Omental fat pad (tissue), 4 donors: ENCODE results near the gene VPS26C. TPM values are rescaled to one million over a fixed set of nuclear protein-coding genes. Genes with fewer than 3 reads are reported as not detected.

Experiments used
- ATAC-seq: fragments of 150-250 bp; one replicate; pipeline ENCODE4 v1.9.1; 2016; ENCODE audit warnings: mild to moderate bottlenecking, moderate library complexity; ENCODE audit not compliant: low FRiP score
- DNase-seq: peaks from one replicate; pipeline ENCODE4 v3.0.0-alpha.2; 2019; ENCODE audit warnings: low spot score
- total RNA-seq, 4 donors: library from RNA; depleted of rRNA; stranded (reverse); fragments of >200 nt; gene quantifications; one replicate each; pipeline ENCODE4 v1.1.0, GENCODE V29; 2016
- TF ChIP-seq, protein P1 (sequence below), 3 donors: fragments of 450-650 bp; IDR thresholded peaks; one replicate each; pipeline ENCODE4 v1.5.1; 2016 to 2017; ENCODE audit warnings: antibody characterized with exemption in 3 of 3, mild to moderate bottlenecking in 3 of 3, moderate library complexity in 2 of 3

Gene VPS26C
- total RNA-seq, 4 donors from 2014 or later, result 48.3 to 88.3 (median 61.1) TPM

DNA sequence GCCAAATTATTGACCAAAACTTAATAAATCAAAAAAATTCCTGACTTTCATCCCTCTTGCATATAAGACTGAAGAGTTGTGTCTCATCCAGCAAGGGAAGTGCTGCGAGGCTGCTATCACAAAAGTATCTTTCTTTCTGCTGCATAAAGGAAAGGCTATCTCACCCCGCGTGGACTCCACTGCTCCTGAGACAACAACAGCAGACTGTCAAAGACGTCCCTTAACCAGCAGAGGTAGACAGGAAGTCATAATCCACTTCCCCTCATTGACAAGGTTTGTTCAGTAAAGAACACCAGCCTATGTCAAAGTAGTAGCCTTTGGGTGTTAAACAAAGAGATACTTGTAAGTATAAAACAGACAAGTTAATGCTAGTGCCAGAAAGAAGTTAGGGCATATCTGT lies 29.4 kb downstream of the VPS26C start:
- TF ChIP-seq, protein P1, sequence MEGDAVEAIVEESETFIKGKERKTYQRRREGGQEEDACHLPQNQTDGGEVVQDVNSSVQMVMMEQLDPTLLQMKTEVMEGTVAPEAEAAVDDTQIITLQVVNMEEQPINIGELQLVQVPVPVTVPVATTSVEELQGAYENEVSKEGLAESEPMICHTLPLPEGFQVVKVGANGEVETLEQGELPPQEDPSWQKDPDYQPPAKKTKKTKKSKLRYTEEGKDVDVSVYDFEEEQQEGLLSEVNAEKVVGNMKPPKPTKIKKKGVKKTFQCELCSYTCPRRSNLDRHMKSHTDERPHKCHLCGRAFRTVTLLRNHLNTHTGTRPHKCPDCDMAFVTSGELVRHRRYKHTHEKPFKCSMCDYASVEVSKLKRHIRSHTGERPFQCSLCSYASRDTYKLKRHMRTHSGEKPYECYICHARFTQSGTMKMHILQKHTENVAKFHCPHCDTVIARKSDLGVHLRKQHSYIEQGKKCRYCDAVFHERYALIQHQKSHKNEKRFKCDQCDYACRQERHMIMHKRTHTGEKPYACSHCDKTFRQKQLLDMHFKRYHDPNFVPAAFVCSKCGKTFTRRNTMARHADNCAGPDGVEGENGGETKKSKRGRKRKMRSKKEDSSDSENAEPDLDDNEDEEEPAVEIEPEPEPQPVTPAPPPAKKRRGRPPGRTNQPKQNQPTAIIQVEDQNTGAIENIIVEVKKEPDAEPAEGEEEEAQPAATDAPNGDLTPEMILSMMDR (IDR thresholded peaks at IDR 0.05), result no peak
- no peak for ATAC-seq
- DNase-seq, result no peak

DNA sequence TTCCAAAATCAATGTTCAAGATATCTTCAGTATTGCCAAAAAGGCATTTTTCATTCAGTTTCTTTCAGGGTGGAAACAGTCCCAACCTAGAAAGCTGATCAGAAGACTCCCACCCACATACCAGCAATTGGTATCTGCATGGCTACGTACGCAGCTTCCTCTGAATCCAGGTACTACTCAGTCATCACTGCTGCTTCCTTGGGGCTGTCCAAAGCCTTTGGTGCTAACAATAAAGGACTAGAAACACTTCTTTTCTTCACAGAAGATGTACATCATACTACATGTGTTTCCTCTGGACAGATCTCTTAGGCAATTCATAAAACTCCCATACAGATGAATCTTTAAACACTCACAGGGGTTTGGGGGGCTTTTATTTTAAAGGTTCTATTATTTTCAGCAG lies 29.8 kb downstream of the VPS26C start:
- TF ChIP-seq, protein P1 (IDR thresholded peaks at IDR 0.05), result no peak
- ATAC-seq (no peak), DNase-seq (no peak)

DNA sequence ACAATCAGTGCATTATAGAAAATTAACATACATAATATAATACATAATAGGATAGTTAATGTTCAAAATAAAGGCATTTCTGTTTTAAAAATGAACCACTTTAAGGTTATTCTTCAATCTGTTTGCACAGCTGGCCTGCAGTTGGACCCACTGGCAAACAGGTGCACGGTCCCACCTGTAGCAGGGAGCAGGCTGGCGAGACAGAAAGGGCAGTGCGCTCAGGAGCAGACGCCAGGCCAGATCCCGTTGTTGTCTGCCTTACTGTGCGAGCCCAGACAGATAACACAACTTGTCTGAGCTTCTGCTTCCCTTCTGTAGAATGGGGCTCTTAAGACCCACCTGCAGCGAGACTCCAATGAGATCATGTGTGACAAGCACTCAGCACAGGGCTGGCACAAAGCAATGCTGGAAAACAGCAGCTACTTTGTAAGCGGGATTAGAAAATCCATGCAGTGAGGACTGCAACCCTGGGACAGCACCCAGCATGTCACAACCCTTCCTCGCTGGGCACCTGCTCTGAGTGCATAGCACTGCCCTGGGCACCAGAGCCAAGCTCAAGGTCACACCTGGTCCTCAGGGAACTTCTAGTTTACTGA lies 33.5 kb downstream of the VPS26C start:
- ATAC-seq (no peak), DNase-seq (no peak)
- TF ChIP-seq, protein P1 (IDR thresholded peaks at IDR 0.05), result no peak

DNA sequence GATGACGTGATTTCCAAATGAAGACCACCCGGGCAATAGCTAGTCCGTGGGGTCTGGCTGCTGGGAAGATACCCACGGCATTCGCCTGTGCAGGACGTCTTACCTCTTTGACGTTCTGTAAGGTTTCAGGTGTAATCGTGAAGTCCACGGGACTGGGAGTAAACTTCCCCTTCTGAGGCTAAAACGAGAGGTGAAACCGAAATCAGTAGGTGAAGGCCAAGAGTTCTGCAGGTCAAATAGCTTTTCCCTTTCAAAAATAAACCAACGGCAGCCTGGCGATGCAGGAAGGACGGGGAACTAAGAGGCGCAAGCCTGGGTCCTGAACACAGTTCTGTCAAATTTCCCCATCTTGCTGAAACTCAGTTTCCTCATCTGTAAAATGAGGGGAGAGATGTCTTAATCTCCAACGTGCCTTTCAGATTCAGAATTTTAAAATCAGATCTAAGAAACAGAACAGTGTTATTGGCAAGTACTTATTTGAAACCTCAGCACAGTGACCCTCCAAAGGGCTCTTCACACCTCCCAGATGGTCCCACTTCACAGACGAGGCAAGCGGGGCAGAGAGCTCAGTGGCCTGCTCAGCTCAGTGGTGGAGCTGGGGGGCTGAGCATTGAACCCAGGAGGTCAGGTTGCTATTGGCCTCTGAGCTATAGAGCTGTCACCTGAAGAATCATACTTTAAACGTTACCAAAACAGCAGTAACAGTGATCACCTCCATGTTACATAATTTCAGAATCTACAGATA lies 34.7 kb downstream of the VPS26C start:
- ATAC-seq (no peak), DNase-seq (no peak)
- TF ChIP-seq, protein P1 (IDR thresholded peaks at IDR 0.05), result no peak

DNA sequence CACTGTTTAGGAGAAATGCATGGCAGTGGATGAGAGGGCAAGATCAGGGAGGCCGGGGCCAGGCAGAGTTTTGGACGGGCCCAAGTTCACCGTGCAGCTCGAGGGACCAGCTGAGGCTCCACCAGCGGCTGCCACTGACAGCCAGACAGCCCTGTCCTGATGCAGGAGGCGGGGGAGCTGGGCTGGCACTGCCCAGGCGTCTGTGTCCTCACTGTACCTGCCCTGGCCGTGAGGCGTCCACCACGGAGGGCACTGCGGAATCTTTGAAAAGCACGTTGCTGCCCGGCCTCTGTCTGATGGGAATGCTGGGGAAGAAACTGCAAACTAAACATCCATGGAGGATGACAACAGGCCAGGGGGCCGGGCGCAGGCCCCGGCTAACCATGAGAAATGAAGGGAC lies 35.5 kb downstream of the VPS26C start:
- TF ChIP-seq, protein P1 (IDR thresholded peaks at IDR 0.05), result no peak
- DNase-seq (no peak), ATAC-seq (no peak)

DNA sequence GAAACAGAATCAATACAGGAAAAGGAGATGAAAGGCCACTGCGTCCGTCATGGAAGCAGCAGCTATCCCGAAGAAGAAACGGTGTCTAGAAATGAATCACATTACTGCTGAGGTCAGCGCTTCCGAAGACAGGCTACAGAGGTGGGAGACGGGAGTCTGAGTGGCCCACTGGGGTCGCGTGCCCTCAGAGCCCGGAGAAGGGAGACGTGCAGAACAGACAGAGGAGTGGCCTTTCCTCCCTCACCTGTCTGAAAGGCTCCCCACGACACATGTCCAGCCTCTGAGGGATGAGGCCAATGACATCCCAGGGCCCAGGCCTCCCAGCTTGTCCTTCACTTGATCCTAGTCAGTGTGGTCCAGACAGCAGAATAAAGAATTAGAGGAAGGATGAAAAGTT lies 35.9 kb downstream of the VPS26C start:
- no peak for DNase-seq
- TF ChIP-seq, protein P1 (IDR thresholded peaks at IDR 0.05), result no peak
- ATAC-seq, result no peak
